Measurements from ENCODE around the gene MRPL4.

The MRPL4 gene

GRCh38 chr19:10251792-10252694, at the start of gene MRPL4:
Gene MRPL4 (plus strand): TSS chr19:10252214. CDS start chr19:10252254, 40 bp downstream.
- H3K4me3 ChIP-seq (replicated peaks; ENCODE audit: low read depth, low read length): peak within 1 kb of the TSS; percentile 98
- DNase-seq (ENCODE audit: extremely low read depth, low read depth): peak; percentile 96
- TF ChIP-seq CTCF (IDR thresholded peaks at IDR 0.05; ENCODE audit: low read depth, low read length, missing control alignments): no peak

- no peak for DNase-seq (ENCODE audit: extremely low read depth, low read depth)
- TF ChIP-seq CTCF (IDR thresholded peaks at IDR 0.05; ENCODE audit: low read depth, low read length, missing control alignments): no peak
- H3K4me3 ChIP-seq (replicated peaks; ENCODE audit: low read depth, low read length): no peak overlapping the region
Observed at GRCh38 chr19:10203686-10204085, 48.3 kb upstream of the MRPL4 start.

GRCh38 chr19:10205636-10206035, 46.4 kb upstream of the MRPL4 start:
- H3K4me3 ChIP-seq (replicated peaks; ENCODE audit: low read depth, low read length): no peak overlapping the region
- TF ChIP-seq CTCF (IDR thresholded peaks at IDR 0.05; ENCODE audit: low read depth, low read length, missing control alignments): no peak
- DNase-seq (ENCODE audit: extremely low read depth, low read depth): no peak

- no peak for DNase-seq (ENCODE audit: extremely low read depth, low read depth)
- no peak for TF ChIP-seq CTCF (IDR thresholded peaks at IDR 0.05; ENCODE audit: low read depth, low read length, missing control alignments)
- H3K4me3 ChIP-seq (replicated peaks; ENCODE audit: low read depth, low read length): no peak overlapping the region
Observed at GRCh38 chr19:10206226-10206885, 45.7 kb upstream of the MRPL4 start.

GRCh38 chr19:10207026-10207425, 45.0 kb upstream of the MRPL4 start:
- no peak for DNase-seq (ENCODE audit: extremely low read depth, low read depth)
- H3K4me3 ChIP-seq (replicated peaks; ENCODE audit: low read depth, low read length): no peak overlapping the region
- no peak for TF ChIP-seq CTCF (IDR thresholded peaks at IDR 0.05; ENCODE audit: low read depth, low read length, missing control alignments)

GRCh38 chr19:10209315-10209714, 42.7 kb upstream of the MRPL4 start:
- TF ChIP-seq CTCF (IDR thresholded peaks at IDR 0.05; ENCODE audit: low read depth, low read length, missing control alignments): no peak
- DNase-seq (ENCODE audit: extremely low read depth, low read depth): no peak
- H3K4me3 ChIP-seq (replicated peaks; ENCODE audit: low read depth, low read length): no peak overlapping the region

All from HFF-Myc (cell line).